ENCODE results near the gene DCDC2B. TPM values are rescaled to one million over a fixed set of nuclear protein-coding genes. Genes with fewer than 3 reads are reported as not detected.
"Not testable (repeated sequence)": the region's sequence is repeated elsewhere in the genome, so short reads cannot be mapped to it uniquely, and the experiment has no call there.

The DCDC2B gene
- polyA plus RNA-seq (ENCODE audit: insufficient read length in 10 of 10) = under 1 TPM; 0.19 to 0.94 (median 0.31) TPM
- long read RNA-seq, donor 1 = 0 reads
- long read RNA-seq, donor 2 = 0 reads
- long read RNA-seq, donor 3 = 0 reads
- long read RNA-seq, donor 4 = 0 reads
- long read RNA-seq, donor 5 = 0 reads
- long read RNA-seq, donor 6 = 0 reads
- long read RNA-seq, donor 7, partial matches to known transcripts = 0 of 5 reads
- long read RNA-seq, donor 7, other reads (novel, unspliced or antisense) = 5 of 5 reads
- long read RNA-seq, donor 8 = 0 reads
- long read RNA-seq, donor 9 = 0 reads

DNA sequence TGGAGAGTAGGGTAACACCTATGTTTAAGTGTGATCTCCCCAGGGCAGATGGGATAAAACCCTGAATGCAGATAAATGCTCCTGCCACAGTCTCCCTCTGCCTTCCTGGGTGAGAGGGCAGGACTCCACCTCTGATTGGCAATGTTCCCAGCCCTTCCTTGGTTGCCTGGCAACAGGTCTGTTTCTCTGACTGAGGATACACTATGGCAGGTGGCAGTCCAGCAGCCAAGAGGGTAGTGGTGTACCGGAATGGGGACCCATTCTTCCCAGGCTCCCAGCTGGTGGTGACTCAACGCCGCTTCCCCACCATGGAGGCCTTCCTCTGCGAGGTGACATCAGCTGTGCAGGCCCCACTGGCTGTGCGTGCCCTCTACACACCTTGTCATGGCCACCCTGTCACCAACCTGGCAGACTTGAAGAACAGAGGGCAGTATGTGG lies at the start of gene DCDC2B:
TSS of gene DCDC2B (plus strand) at position 199 of the 438 bp plus-strand sequence. CDS start at position 204, 5 bp downstream.
- DNase-seq = peak; percentile 53 to 62 (median 53)

DNA sequence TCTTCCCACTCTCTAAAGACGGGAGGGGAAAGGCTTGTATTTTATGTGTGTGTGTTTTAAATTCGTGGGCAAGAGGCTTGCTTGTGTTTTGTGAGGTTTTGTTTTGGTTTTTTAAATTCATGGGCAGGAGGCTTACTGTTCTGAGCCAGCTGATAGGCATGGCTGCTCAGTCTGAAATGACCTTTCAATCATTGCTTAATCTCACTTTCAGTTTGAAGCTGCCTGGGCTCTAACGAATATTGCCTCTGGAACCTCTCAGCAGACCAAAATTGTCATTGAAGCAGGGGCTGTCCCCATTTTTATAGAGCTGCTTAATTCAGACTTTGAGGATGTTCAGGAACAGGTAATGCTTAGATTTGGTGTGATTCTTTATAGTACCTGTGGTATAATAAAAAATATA lies 49.7 kb upstream of the DCDC2B start:
- no peak for DNase-seq

DNA sequence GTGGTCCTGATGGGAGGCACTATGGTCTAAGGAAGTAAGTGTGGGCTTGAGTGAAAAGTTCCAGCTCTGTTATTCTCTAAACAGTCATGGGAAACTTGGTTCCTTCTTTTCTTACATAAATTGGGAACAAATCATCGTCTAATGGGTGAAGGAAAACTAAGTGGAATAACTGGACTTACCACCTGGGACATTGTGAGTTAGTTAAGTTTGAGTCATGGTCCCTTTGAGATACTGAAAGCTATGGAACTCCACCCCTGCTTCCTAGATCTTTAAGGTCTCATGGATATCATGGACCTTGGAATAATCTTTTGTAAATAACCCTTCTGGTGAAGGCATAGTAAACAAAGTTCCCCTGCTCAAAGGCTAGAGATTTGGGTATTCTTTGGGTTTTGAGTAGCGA lies 45.5 kb upstream of the DCDC2B start:
- no peak for DNase-seq

DNA sequence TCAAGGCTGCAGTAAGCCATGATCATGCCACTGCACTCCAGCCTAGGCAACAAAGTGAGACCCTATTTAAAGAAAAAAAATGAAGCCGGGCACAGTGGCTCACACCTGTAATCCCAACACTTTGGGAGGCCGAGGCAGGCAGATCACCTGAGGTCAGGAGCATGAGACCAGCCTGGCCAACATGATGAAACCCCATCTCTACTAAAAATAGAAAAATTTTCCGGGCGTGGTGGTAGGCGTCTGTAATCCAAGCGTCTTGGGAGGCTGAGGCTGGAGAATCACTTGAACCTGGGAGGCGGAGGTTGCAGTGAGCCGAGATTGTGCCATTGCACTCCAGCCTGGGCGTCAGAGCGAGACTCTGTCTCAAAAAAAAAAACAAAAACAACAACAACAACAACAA lies 43.3 kb upstream of the DCDC2B start:
- DNase-seq = not testable (repeated sequence)

DNA sequence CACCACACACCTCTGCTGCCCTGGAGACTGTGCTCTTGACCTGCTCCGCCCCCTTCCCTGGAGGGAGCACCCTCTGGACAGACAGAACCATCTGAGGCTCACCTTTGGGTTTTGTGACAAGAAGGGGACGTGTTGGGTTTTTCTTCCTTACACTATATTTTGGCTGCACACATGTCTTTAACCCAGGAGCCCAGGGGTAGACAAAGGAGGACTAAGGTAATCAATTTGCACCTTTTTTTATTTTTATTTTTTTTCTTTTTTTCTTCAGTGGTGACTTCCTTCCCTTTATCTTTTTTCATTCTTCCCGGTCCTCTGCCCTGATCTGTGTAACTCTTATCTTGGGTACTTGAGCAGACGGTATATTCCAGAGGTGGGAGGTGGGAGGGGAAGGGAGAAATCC lies 37.9 kb upstream of the DCDC2B start:
- DNase-seq = no peak

DNA sequence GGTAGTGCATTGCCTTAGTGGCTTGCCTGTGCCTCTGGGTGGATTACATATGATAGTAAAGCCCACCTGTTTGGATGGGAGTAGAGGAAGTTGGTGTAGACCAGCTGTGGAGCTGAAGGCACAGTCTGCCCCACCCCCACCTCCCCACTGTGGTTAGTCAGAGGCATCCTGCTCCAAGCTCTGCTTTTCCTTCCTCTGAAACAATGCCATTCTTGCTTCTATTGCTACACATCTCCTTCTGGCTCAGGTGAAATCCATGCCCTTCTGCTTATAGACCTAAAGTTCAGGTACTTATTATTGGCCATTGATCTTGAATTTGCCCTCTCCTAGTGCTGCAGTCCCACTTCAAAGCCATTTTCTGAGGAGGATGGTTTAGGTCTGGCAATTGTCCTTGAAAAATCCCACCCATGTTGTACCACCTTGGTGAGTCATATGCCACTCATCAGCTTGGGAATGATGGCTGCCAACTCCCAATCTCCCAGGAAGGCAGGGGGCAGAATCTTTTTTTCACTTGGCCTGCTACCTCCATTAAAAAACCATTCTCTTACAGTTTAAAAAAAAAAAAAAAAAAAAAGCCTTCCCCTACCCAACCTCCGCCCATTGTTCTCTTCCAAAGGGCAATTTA lies 36.2 kb upstream of the DCDC2B start:
- no peak for DNase-seq

DNA sequence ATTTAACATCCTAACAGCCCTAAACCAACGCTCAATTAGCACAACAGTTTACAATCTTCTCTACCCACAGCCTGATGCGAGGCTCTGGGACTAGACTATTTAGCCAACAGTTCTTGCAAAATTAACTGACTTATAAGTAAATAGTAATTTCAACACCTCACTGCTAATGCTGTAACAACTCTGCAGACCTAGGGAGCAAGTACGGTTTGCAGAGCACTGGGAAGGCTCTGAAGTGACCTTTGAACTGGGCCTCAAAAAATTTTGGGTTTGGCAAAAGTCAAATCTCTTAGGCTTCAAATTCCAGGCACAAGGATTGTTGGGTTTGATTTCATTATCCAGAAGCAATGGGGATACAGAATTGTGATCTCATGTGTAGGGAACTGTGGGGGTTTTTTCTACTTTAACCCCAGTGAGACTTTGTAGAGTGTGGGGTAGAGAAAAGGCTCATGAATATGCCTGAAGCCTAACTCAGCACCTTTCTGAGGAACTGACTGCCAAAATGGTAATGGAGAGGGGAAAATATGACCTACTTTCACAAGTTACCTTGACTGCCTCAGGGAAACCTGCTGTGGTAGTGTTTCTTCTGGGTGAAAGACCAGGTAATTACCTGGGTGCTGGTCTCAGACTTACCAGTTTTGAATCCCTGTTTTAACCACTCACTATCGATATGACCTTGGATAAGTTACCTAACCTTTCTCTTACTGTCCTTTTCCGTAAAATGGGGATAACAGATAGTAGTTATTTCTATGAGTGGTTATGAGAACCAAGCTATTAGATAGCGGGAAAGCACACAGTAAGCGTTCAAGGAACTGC lies 30.3 kb upstream of the DCDC2B start:
- no peak for DNase-seq

DNA sequence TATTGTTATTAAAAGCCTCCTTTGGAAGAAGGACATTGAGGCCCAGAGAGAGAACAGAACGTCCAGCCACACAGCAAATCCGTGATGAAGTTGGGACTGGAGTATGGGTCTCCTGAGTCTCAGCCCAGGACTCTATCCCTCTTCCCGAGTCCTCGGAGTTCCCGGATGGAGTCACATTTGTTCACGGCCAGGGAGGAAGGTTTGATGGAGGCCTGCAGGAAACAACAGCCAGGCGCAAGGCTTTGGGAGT lies 29.8 kb upstream of the DCDC2B start:
- DNase-seq = no peak

DNA sequence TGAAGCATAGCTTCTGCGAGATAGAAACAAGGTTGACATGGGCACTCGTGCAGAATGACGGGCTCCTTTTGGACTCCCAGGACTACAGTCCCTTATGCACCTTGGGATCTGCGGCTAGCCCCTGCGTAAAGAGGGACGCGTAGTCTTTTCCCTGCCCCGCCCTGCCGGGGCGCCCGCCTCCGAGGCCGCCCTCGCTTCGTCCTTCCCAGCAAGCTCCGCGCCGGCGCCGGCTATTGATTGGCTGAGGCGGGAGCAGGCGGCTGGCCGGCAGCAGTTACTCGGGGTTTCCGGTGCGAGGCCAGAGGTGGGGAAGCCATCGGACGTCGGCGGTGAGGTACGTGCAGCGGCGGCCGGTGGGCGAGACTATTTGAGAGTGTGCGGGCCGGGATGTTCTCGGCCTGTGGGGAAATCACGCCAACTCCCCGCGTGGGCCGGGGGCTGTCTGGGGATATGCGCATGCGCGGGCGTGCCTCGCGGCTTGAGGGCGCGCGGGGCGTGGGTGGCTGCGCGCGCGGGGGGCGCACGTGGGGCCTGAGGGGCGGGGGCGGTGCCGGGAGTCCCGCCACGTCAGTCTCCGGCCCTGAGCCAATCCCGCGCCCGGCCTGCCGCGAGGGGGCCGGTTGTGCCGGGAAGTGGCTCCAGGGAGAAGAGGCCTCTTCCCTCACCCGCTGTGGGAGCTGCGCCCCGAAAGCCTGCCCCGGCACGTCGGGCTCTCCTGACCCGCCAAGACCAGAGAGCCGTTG lies 29.3 kb upstream of the DCDC2B start, which contains the start of gene TXLNA:
TSS of gene TXLNA (plus strand) at position 233 of the 743 bp plus-strand sequence. CDS start 671 bp downstream, outside the sequence.
- peak; percentile 93 to 99 (median 96) for DNase-seq

DNA sequence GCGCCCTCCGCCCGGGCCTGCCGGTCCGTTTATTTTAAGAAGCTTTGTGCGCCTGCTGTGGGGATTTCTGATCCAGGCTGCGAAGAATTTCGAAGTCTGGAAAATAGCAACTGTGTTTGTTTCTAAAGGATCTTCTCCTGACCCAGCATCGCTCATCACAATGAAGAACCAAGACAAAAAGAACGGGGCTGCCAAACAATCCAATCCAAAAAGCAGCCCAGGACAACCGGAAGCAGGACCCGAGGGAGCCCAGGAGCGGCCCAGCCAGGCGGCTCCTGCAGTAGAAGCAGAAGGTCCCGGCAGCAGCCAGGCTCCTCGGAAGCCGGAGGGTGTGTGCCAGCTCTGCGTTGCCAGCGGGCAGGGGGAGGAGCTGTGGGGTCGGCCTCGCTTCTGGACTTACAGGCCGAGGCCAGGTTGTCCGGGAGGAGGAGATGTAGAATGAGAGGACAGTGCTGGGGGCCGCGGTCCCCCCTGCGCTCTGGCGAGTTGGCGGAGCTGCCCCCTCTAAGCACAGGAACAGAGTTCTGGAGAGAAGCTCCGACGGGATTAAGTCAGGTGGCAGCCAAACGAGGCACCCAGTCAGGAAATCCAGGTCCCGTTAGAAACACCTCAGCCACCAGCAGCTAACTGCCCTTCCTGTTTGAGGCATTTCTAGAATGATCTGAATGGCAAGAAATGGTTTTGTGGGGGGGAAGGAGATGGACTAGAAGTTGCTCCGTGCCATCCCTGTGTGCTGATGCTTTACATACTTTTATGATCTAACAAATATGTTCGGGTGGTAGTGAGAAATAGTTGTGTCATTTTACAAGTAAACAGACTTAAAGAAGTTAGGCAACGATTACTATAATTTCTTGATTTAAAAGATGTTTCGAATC lies 28.5 kb upstream of the DCDC2B start:
- peak in 1 of 3 donors; percentile 59 for DNase-seq

DNA sequence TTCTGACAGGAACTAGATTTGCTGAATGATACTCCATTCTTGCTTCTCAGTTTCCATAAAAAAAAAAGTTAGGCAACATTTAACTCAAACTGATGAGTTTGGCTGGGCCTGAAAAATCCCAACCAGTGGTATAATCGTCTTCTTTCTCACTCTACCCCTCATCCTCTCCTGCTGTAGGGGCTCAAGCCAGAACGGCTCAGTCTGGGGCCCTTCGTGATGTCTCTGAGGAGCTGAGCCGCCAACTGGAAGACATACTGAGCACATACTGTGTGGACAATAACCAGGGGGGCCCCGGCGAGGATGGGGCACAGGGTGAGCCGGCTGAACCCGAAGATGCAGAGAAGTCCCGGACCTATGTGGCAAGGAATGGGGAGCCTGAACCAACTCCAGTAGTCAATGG lies 27.8 kb upstream of the DCDC2B start:
- DNase-seq = no peak

DNA sequence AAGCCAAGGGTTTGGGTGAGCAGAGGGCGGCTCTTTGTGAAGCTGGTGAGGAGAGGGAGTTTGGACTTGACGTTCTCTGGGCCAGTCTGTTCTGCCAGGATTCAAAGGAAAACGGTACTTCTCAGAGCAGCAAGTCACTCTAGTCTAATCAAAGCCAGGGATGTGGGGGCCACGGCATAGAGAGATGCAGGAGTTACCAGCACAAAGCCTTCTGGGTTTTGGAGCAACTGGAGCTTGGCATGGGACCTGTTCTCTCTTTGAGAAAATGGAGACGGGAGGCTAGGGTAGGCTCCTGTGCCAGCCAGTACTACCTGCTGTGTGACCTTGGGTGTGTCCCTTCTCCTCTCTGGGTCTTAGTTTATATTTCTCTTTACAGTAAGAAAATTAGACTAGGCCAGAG lies 27.3 kb upstream of the DCDC2B start:
- no peak for DNase-seq

DNA sequence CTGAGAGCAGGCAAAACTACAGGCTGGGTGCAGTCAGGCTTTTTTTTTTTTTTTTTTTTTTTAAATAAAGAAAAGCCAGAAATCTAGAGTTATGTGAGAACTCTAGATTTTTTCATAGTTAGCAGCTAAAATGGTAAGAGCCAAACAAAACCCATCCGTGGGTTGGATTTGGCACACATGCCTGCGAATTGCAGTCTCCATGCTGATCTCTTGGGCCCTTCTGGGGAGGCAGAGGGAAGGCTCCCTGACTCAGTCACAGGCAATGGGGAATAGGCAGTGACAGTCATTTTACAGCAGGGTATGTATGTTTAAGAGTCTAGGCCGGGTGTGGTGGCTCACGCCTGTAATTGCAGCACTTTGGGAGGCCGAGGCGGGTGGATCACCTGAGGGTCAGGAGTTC lies 26.8 kb upstream of the DCDC2B start:
- no peak for DNase-seq

DNA sequence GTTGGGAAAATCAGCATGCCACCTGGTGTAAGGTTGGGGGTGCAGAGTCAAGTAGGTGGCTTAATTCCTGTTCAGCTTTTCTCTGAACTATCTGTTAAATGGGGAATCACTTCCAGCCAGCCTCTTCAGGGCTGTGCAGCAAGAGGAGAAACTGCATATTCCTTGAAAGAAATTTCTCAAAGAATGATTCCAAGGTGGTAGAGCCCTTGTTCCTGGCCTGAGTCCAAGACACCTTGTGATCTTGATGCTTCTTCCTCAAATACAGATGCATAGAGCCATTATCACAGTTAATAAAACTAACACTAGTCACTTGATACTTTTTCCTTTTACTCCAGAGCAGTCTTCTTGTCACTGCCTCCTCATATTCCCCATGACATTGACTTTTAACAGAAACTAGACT lies 24.2 kb upstream of the DCDC2B start:
- DNase-seq = no peak

DNA sequence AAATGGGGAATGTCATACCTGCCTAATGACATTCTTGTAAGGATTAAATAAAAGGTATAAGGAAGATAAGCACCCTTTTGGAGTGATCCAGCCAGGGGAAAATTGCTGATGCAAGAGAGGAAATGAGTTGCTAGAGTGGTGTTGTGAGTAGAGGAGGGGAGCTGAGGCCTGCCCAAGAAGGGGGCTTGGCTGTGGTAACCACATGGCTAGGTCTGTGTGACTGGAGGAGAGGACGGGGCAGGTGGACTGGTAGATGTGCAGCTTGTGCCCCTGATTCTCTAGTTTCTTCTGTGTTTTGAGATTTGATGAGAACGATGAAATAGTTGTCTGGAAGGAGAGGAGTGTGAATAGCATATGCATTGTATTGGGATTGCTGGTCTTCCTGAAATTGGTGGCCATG lies 22.8 kb upstream of the DCDC2B start:
- DNase-seq = no peak

DNA sequence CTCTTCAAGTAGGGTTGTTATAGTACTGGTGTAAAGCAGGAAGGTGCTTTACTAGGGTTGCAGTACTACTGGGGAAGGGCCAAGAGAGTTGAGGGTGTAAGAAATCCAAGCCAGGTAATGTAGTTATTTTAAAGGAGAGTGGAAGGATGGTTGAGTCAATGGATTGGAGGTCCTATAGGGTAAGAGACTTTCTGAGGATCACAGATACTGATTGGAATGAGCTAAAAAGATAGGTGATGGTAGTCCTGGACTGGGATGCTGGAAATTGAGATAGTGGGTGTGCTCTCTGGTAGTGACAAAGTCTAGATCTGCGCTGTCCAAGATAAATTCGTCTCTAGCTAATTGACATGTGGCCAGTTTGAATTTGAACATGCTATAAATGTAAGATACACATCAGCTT lies 22.4 kb upstream of the DCDC2B start:
- no peak for DNase-seq

DNA sequence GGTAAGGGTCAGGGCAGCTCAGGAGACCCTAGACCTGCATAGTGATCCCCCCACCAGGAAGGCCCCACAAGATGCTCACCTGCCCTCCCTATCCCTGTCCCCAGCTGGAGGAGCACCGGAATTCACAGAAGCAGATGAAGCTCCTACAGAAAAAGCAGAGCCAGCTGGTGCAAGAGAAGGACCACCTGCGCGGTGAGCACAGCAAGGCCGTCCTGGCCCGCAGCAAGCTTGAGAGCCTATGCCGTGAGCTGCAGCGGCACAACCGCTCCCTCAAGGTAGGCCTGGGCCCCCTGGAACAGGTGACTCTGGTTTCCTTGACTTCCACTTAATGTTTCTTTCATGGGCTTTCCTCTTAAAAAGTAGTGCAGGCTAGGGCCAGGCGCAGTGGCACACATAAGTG lies 21.0 kb upstream of the DCDC2B start:
- no peak for DNase-seq

DNA sequence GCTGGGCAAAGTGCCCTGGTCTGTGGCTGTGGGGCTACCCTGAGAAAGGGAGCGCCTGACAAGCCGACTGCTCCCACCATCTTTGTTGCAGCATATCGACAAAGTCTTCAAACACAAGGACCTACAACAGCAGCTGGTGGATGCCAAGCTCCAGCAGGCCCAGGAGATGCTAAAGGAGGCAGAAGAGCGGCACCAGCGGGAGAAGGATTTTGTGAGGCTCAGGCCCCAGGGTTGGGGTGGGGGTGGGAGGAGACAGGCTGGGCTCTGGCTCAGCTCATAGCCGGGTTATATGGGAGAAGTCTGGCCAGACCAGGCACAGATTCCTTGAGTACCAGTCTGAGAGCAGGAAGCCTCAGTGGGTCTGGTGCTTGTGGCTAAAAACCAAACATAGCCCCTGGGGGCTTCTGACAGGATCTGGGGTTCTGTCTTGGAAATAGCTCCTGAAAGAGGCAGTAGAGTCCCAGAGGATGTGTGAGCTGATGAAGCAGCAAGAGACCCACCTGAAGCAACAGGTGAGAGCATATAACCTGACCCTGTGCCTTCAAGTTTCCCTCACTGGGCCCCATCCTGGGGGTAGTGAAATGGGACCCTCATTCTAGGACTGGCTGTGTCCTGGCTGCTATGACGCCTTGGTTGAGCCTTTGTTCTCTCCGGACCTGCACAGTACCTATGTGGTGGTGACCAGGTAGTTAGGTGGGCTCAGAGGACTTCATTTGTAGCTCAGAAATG lies 16.5 kb upstream of the DCDC2B start:
- DNase-seq = no peak

DNA sequence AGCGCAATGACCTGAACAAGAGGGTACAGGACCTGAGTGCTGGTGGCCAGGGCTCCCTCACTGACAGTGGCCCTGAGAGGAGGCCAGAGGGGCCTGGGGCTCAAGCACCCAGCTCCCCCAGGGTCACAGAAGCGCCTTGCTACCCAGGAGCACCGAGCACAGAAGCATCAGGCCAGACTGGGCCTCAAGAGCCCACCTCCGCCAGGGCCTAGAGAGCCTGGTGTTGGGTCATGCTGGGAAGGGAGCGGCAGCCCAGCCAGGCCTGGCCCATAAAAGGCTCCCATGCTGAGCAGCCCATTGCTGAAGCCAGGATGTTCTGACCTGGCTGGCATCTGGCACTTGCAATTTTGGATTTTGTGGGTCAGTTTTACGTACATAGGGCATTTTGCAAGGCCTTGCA lies 13.9 kb upstream of the DCDC2B start:
- no peak for DNase-seq

DNA sequence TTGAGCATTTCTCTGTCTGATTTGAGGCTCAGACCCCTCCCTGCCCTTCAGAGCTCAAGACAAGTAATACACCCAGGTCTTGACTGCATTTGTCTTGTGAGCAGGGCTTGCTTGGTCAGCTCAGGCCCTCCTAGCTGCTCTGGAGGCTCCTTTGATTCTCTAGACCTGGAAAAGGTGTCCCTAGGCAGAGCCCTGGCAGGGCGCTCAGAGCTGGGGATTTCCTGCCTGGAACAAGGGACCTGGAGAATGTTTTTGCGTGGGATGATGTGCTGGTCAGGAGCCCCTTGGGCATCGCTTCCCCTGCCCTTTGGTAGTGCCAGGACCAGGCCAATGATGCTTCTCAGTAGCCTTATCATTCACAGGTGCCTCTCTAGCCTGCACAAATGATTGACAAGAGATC lies 13.4 kb upstream of the DCDC2B start:
- DNase-seq = no peak
